Hypothalamus (tissue), 51 donors: ENCODE measurements around the gene TEKT5.

Experiments used
- DNase-seq, 51 donors: peaks; one replicate each; lab custom pipeline; 2025; lab: John Stamatoyannopoulos, UW

The TEKT5 gene

DNA sequence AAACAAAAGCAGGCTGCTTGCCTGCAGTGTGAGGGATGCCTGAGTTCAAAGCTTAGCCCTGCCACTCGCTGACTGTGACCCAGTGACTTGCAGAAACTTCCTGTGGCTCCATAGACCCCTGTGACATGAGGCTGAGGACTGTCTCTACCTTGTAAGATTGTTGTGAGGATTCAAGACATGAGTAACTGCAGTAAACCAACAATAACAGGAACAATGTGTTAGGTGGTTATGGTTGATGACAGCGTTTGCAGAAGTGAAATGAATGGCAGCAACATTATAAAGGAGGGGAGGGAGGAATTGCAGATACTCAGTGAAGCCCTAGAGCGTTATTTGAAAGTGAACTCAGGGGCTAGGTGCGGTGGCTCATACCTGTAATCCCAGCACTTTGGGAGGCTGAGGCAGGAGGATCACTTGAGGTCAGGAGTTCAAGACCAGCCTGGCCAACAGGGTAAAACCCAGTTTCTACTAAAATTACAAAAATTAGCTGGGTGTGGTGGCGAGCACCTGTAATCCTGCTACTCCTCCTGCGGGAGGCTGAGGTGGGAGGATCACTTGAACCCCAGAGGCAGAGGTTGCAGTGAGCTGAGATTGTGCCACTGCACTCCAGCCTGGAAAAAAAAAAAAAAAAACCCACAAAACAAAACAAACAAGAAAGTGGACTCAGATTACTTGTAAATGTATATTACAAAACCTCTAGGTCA is 80.8 kb downstream of the TEKT5 start:
- DNase-seq: no peak

DNA sequence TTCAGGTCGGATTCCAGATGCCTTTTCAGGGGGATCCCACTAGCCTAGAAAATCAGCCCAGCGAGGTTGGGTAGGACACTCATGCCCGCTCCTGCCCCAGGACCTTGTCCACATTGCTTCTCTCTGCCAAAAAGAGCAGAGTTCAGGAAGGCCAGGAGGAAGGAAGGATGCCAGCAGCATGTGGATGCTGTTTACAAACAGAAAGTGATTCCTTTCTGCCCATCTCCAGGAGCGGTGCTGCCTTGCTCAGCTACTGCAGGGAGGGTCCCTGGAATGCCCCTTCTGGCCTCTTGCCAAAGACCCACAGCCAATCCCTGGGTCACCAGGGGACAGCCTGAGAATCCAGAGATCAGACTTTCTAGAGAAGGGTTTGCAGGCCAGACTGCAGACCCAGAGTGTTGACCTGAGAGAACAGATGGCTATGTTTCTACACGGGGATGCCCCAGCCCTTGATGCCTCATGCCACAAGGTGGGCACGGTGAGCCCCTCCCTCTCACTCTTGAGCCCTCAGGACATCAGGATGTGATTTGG is 82.0 kb downstream of the TEKT5 start:
- DNase-seq: peak in 2 of 51 donors; percentile 2 to 3

DNA sequence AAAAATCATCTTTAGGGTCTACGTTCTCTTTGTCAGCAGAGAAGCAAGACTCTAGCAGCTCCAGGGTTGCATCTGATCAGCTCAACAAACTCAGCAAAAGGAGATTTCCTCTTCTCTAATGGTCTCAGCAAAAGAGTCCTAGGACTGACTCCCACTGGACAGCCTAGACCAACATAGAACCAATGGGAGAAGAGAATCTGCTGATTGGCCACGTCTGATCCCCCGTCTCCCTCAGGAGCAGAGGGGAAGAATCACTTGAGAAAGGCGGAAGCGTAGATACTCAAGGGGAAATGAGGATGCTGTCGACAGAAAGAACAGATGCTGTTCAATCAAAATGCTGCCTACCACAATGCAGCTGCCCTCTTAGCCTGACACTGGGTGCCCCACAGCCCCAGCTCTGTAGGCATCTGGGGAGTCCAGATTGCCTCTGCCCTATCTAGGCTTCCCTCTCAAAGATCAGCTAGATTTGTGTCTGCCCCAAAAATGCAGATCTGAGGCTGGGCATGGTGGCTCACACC is 82.8 kb downstream of the TEKT5 start:
- DNase-seq: no peak

DNA sequence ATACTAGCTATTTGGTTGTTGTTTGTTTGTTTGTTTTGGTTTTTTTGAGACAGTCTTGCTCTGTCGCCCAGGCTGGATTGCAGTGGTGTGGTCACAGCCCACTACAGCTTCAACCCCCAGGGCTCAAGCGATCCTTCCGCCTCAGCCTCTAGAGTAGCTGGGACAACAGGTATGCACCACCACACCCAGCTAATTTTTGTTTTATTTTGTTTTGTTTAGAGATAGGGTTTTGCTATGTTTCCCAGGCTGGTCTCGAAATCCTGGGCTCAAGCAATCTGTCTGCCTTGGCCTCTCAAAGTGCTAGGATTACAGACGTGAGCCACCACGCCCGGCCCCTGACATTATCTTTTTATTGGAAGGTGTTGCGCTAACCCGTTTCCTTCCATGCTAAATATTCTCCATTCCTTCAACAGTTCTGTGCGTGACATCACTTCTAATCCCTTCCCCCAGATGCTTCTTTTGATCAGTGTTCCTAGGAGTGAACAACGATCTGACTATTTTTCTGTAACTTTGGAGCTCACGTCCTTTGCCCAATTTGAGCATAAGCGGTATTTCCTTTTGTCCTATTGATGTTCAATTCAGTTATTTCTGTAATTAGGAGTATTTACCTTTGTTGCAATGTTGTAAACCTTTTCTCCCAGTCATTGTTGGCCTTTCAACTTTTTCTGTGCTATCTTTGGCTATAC is 84.1 kb downstream of the TEKT5 start:
- no peak for DNase-seq

DNA sequence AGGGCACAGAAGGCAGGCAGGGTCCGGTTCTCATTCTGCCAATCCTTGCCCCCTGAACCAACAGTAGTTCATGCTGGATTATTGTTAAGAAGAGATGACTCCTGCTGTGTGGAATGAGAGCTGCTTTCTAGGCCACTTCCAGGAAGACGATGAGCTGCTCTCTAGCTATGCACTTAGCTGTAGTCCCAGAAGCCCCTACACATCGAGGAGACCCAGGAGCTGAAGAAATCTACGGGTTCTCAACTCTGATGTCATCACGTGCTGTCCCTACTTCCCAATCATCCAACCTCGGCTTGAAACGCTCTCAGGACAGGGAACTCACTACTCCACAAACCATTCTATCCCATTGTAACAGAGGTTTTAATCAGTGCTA is 85.3 kb downstream of the TEKT5 start:
- DNase-seq: no peak

DNA sequence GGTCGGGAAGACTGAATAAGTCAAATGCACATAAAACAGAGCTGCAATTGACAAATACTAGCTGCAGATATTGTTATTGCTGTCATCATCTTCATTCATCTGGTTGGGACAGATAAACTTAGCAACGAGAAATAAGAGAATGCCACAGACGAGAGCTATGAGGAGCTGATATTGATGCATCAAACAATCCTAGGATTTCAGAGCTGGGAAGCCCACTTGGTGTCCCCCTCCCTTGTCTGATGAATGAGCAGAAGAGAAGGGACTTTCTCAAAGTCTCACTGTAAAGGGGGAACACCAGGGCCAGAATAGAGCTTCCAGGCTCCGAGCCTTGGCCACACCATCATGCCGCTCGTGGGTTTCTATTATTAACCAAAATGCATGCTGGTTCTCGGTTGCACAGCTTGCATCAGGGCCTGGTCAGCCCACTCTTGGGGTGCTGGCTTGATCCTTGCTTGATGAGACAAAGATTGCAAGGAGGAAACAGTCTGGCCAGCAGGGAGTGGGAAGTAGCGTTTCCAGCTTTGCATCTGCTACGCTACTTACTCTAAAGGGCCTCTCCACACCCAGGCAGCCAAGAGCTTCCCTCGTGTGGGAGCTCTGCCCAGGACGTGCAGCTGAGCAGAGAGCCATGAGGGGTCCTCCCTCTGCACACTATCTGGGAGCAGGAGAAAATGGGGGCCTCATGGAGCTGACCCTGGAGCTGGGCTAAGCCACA is 85.9 kb downstream of the TEKT5 start:
- peak in 1 of 51 donors; percentile 34 for DNase-seq

DNA sequence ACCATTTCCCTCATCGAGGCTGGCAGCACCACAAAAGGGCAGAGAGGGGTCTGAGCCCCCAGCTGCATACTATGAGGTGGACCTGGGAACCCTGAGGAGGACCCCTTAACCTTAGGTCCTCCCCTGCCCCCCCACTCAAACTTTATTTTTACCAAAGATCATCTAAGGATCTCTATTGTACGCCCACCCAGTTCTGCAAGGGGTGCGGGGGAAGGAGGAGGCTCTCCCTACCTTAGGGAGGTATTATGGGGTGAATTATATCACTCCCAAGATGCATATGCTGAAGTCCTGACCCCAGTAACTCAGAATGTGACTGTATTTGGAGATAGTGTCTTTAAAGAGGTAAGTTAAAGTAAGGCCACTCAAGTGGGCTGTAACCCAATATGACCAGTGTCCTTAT is 87.6 kb downstream of the TEKT5 start:
- DNase-seq: no peak

DNA sequence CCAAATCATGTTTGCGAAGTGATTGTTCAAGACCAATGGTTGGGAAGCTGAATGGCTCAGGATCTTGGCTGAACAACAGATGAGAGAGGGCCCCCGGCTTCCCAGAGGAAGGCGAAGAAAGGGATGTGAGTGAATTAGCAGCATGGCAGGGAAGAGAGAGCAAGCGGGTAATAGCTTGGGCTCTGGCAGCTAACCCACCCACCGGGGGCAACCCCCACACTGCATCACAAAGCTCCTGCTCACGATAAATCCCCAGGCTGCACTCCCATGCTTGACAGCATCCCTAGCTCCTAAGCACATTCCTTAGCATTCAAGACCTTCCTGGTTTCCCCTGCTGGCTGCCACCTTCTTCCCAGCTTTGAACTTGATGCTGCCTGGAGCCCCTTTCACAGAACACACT is 88.1 kb downstream of the TEKT5 start:
- DNase-seq: no peak

DNA sequence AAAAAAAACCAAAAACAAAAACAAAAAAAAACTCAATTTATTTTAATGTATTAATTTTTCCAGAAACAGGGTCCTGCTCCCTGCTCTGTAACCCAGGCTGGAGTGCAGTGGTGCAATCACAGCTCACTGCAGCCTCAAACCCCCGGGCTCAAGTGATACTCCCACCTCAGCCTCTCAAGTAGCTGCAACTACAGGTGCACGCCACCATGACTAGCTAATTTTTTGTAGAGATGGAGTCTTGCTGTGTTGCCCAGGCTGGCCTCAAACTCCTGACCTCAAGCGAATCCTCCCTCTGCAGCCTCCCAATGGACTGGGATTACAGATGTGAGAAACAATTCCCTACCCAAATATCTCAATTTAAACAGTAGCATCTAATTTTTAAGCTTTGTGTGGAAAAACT is 89.1 kb downstream of the TEKT5 start:
- DNase-seq: no peak

DNA sequence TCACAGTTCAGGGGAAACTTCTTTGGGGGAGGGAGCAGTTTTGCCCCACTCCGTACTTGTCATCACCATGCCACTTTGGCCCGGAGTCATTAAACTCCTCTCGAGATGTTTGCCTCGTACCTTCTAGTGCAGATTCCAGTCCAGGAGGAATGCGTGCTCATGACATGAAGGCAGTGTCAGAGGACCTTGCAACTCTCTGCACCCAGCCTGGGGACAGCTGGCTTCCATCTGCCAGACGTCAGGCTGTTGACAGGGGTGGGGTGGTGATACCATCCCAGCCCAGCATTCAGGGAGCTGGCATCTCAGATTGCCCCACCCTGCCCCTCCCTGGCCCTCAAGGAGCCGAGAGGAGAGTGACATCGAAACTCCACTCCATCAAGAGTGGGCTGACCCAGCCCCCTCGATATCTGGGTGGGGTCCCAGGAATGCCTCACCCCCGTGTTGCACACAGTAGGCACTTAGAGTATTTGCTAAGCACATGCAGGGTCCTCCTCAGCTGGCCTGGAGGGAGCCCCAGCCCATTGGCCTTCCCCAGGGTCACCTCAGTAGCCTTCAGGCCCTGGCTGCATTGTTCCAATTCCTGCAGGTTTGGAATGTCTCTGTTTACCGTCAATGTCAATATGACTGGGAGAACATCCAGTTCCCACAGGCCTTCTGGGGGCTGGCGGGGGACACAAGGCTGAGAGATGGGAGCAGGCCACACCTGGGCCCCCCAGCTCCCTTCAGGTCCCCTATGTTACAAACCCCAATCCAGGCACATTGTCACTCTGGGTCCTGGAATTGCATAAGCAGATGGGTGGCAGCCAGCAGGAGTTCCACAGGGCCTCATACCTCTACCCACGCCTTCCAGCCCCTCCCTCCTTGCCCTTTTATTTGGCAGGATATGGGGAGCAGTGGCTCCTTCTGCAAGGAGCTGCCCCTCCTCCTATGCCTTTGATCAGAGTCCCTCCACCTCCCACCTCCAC is 93.0 kb downstream of the TEKT5 start:
- DNase-seq: no peak

DNA sequence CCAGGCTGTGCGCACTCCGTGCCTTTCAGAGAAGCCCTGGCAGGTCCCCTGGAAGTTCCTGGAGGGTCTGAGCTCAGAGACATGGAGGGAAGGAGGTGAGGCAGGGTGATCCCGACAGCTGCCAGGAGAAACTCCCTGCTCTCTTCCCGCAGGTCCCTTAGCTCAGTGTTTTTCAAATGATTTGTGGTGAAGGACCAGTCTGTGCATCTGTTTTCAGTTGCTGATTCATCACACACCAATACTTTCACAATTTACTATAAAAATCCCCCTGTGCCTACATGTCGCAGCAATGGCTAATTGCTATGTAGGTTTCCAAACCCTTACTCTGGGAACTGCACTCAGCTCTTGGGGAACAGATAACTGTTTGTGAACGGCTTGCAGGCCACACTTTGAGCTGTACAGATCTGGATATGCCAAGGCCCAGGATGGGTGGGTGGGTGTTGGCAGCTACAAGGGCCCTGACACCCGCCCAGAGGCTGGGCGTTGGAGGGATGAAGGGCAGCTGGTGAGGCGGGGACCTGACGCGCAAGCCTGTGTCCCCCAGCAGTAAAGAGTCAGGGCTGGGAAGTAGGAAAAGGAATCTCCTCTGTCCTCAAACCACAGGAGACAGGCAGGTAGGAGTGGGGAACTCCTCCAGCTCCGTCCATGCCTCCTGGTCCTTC is 93.8 kb downstream of the TEKT5 start:
- no peak for DNase-seq

DNA sequence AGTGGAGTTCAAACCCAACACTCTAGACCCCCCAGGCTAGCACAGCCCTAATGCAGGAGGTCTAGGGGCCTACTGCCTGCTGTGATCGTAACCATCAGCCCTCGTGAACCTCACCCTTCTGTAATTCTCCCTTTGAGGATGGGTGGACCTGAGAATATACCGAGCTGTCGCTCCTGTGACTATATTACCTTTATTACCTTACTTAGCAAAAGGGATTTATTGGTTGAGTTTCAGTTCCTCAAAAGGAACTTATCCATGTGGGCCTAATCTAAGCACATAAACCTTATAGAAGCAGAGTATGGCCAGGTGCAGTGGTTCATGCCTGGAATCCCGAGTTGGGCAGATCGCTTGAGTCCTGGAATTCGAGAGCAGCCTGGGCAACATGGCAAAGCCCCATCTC is 95.1 kb downstream of the TEKT5 start:
- DNase-seq: no peak

DNA sequence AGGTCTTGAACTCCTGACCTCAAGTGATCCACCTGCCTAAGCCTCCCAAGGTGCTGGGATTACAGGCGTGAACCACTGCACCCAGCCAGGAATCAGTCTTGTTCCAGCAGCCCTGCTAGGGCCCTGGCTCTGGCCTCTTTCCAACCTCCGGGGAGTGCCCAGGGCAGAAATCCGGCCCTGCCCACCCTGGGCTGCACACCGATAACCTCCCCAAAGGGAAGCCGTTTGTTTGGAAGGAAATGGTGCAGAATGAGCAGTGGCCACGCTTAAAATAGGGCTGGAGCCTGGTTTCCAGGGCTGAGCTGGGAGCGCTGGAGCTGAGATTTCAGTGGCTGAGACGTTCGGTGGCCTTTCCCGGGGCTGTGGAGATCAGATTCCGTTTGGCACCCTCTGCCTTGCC is 96.6 kb downstream of the TEKT5 start:
- DNase-seq: no peak

DNA sequence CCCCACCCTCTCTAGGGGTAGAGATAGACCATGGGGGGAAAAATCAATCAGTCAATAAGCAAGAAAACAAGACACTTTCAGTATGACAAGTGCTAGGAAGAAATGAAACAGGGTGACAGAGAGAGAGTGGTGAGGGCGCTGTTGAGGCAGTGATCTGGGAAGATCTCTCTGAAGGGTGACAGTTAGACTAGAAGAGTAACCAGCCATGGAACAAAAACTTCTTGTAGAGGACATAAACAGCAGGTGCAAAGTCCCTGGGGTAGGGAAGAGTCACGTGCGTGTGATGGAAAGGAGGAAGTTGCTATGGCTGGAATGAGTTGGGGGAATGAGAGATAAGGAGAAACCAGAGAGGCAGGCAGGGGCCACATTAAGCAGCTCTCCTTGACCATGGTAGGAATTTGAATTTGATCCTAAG is 97.5 kb downstream of the TEKT5 start:
- no peak for DNase-seq

DNA sequence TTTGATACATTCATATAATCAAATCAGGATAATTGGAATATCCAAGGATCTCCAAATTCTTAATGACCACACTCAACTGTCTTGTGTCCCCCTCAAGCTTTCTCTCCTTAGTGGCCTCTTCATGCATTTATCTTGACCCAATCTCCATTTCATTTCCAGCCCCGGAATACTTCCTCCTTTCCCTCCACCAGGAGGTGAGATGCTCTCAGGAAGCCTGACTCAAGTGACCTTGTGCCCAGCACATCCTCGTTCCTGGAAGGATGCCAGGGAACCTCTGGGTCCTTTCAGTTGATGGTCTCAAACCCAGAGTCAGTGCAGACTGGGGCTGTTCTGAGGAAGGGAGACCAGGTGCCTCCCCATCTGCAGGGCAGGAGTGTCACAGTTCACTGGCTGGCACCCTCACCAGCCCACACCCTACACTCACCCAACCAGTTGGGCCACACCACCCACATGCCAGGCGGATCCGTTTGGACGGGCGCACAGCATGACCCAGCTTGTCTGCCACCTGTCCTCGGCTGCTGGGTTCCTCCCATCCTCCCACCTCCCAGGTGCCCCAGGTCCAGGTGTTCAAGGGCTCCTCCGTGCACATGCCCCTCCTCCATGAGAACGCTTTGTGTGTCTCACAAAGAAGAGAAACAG is 100.3 kb downstream of the TEKT5 start:
- DNase-seq: no peak

DNA sequence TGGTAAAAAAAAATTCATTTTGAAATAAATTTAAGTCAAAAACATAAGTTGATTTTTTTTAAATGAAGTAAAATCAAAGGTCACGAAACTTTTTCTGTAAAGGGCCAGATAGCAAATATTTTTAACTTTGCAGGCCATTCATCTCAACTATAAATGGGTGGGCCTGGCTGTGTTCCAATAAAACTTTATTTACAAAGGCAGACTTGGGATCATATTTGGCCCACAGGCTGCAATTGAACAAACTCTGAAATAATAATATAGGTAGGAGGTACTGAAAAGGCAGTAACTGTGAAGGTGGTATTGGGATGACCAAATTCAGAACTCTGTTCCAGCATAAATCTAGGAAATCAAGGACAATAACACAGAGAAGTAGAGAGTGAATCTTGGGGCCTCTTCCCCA is 102.1 kb downstream of the TEKT5 start:
- DNase-seq: no peak

DNA sequence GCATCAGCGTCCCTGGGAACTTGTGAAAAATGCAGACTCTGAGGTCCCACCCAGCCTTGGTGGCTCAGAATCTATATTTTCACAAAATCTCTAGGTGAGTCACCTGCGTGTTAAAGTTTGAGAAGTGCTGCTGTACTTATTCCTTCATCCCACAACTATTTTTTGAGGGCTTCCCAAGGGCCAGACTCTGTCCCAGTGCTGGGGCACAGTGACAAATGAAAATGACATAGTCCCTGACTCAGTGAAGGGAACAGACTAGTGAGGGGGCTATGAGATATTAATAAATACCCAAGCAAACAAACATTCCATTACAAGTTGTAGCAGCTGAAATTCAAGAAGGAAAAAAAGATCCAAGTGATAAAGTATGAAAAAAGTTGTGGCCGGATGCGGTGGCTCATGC is 104.4 kb downstream of the TEKT5 start:
- DNase-seq: no peak

DNA sequence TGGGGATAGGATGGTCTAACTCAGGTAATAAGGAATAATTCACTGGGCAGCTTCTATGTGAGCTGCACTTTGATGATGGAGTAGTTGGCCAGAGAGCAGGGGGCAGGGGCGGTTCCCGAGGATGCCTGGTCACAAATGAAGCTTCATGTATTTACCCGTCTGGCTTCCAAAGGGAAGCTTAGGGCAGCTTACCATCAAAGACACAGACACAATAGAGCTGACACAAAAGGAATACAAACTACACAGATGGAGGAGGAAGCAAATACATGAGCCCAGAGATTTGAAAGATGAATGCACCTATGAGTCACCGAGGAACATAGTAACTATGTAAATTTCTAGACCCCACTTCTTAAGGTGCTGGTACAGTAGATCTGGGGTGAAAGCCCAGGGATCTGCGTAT is 105.6 kb downstream of the TEKT5 start:
- DNase-seq: no peak

DNA sequence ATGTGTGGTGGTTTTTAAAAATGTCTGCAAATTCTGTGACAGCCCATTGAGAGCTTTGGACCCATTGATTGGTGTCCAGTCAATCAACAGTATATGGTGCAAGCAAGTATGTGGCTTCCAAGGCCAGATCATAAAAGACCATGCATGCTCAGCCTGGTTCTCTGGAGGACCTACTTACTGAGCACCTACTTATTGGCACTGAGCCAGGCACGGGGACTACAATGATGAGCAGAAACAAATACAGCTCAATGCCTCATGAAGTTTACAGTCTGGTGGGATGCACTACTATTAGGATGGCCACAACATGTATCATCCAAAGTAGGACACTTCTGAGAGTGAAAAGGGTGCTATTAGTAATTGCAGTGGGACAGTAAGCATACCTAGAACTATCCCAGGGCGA is 107.1 kb downstream of the TEKT5 start:
- DNase-seq: no peak
